HepG2 (cell line): ENCODE data around the gene PTAR1. TPM values are rescaled to one million over a fixed set of nuclear protein-coding genes. Genes with fewer than 3 reads are reported as not detected.
A peak's percentile ranks its signal among the peaks of the same experiment; 100 is the strongest.

Experiments used
- ATAC-seq: fragments of 200-7000 bp; cut with Tn5 transposase; 3 replicates; pipeline ENCODE4 v1.9.1; 2020; ENCODE audit warnings: mild to moderate bottlenecking, moderate library complexity
- BruUV-seq: library from RNA; stranded (reverse); fragments of 400-500 nt; replicated peaks from 2 replicates; lab custom pipeline; 2021; lab: Mats Ljungman, UMichigan
- CTCF ChIA-PET: fragments of 300-600 bp; formaldehyde crosslinking; extraction: SDS; loops from one replicate; lab custom pipeline; 2021; ENCODE audit warnings: low total read pairs, inconsistent platforms, low intra/inter-chr PET ratio; lab: Yijun Ruan, JAX
- POLR2A ChIA-PET: fragments of 350-600 bp; sonication (Branson Sonifier 250); formaldehyde crosslinking; loops from one replicate; lab custom pipeline; 2020; ENCODE audit warnings: antibody characterized with exemption, inconsistent platforms; lab: Yijun Ruan, JAX
- DNase-seq: peaks from one replicate; pipeline ENCODE4 v3.0.0-alpha.2; 2015; ENCODE audit warnings: low spot score
- FAIRE-seq: peaks from 3 replicates; lab custom pipeline; 2011; peaks lifted over from hg19 to GRCh38; lab: Jason Lieb, UNC
- H2AFZ ChIP-seq: one replicate; pipeline ENCODE4 v1.6.1; 2011; ENCODE audit warnings: low read length, inconsistent platforms
- H3K27ac ChIP-seq: fragments of 300-600 bp; 3 replicates; pipeline ENCODE4 v1.8.0; 2011; ENCODE audit warnings: mixed run types, mild to moderate bottlenecking, mixed read lengths, low read length, inconsistent platforms; ENCODE audit not compliant: insufficient read depth; ENCODE audit errors: extremely low read length
- H3K27me3 ChIP-seq, 2 experiments: fragments of 200-600 bp in 1 of 2; 2 replicates in 1 of 2; 3 replicates in 1 of 2; pipeline versions ENCODE4 v1.6.0 to v1.8.0; 2011; ENCODE audit warnings: low read length in 2 of 2, mild to moderate bottlenecking in 2 of 2, moderate library complexity in 2 of 2, inconsistent platforms in 1 of 2; ENCODE audit not compliant: insufficient read depth in 2 of 2, control insufficient read depth in 1 of 2
- H3K36me3 ChIP-seq, 2 experiments: fragments of 200-600 bp in 1 of 2; replicated peaks in 1 of 2; 2 replicates in 1 of 2; 3 replicates in 1 of 2; pipeline versions ENCODE4 v1.5.1 to v1.8.0; 2011; ENCODE audit warnings: low read length in 2 of 2, inconsistent platforms in 1 of 2; ENCODE audit not compliant: insufficient read depth in 2 of 2, control insufficient read depth in 1 of 2
- H3K4me1 ChIP-seq: 2 replicates; pipeline ENCODE4 v1.5.1; 2012; ENCODE audit warnings: low read length, inconsistent platforms; ENCODE audit not compliant: insufficient read depth
- H3K4me2 ChIP-seq: 2 replicates; pipeline ENCODE4 v1.6.0; 2011; ENCODE audit warnings: low read depth, low read length, inconsistent platforms
- H3K4me3 ChIP-seq, 3 experiments: fragments of 200-600 bp in 1 of 3; sonication (generic), shearing (Covaris generic) in 1 of 3; replicated peaks in 1 of 3; 2 replicates each; pipeline ENCODE4 v1.5.1; 2011 to 2016; ENCODE audit warnings: low read length in 3 of 3, inconsistent platforms in 2 of 3, low read depth in 2 of 3, mild to moderate bottlenecking in 2 of 3, control low read depth in 1 of 3, mixed read lengths in 1 of 3; ENCODE audit not compliant: insufficient read depth in 1 of 3
- H3K79me2 ChIP-seq: one replicate; pipeline ENCODE4 v1.6.1; 2011; ENCODE audit warnings: low read length, inconsistent platforms; ENCODE audit not compliant: insufficient read depth
- H3K9ac ChIP-seq: 2 replicates; pipeline ENCODE4 v1.6.0; 2011; ENCODE audit warnings: mild to moderate bottlenecking, low read depth, low read length, inconsistent platforms; ENCODE audit not compliant: insufficient read depth
- H3K9me3 ChIP-seq: 2 replicates; pipeline ENCODE4 v1.5.1; 2012; ENCODE audit warnings: mild to moderate bottlenecking, low read length
- H4K20me1 ChIP-seq: 2 replicates; pipeline ENCODE4 v1.6.0; 2011; ENCODE audit warnings: inconsistent platforms, mild to moderate bottlenecking, low read length, moderate library complexity; ENCODE audit not compliant: insufficient read depth
- STAT5B ChIP-seq: sonication (generic); formaldehyde crosslinking; IDR thresholded peaks from 2 replicates; pipeline ENCODE4 v1.4.0; 2020; ENCODE audit warnings: missing genetic modification reagents
- TCF12 ChIP-seq, 2 experiments: fragments of 450-650 bp in 1 of 2; sonication (generic) in 1 of 2; formaldehyde crosslinking in 1 of 2; IDR thresholded peaks; 2 replicates each; pipeline versions ENCODE4 v1.6.1 to v1.8.0; 2017 to 2022; ENCODE audit warnings: antibody characterized with exemption in 1 of 2, mild to moderate bottlenecking in 1 of 2, missing genetic modification reagents in 1 of 2, moderate library complexity in 1 of 2
- THAP9 ChIP-seq: sonication (generic); formaldehyde crosslinking; IDR thresholded peaks from 2 replicates; pipeline ENCODE4; 2020; ENCODE audit warnings: missing genetic modification reagents, mild to moderate bottlenecking, borderline replicate concordance
- ZFP36 ChIP-seq: fragments of 150-350 bp; IDR thresholded peaks from 2 replicates; pipeline ENCODE4 v1.6.1; 2018; ENCODE audit warnings: borderline replicate concordance, low read length, low read depth; ENCODE audit not compliant: partially characterized antibody
- ZNF205 ChIP-seq: IDR thresholded peaks from 2 replicates; pipeline ENCODE4 v1.6.1; 2018; ENCODE audit warnings: missing biosample characterization, missing genetic modification reagents
- WGBS: methylation state at CpG from one replicate; pipeline ENCODE4 v1.1.6; 2017; ENCODE audit warnings: low lambda C conversion rate; 5-methylcytosine and 5-hydroxymethylcytosine counted together
- in situ Hi-C: cut with HindIII; loops from 2 replicates; pipeline ENCODE4 v1.10.0; 2017; ENCODE audit warnings: low pct_unique_long_range_greater_than_20kb; ENCODE audit not compliant: extremely low pct_ligation_motif_present
- intact Hi-C: fragments of 100-400 bp; cut with micrococcal nuclease; formaldehyde crosslinking; loops from one replicate; pipeline ENCODE4 v1.10.0; 2022; ENCODE audit not compliant: unreplicated experiment
- polyA plus RNA-seq, 8 experiments: library from polyadenylated mRNA; depleted of rRNA in 3 of 8; stranded (reverse) in 7 of 8; unstranded in 1 of 8; fragments of >200 nt; fragmentation: Illumina TruSeq in 4 of 8; extraction: Trizol in 4 of 8; gene quantifications; 2 replicates each; pipeline versions ENCODE4 v1.2.1 to v1.2.3, GENCODE V29; 2011 to 2016; ENCODE audit warnings: low read depth in 4 of 8, missing spikeins in 1 of 8, mixed read lengths in 1 of 8; ENCODE audit not compliant: insufficient read depth in 1 of 8
- total RNA-seq, 5 experiments: library from RNA; depleted of rRNA; stranded (reverse); fragments of >200 nt; fragmentation: Illumina TruSeq; extraction: Trizol; gene quantifications; 2 replicates each; pipeline ENCODE4 v1.2.3, GENCODE V29; 2016; ENCODE audit warnings: low read depth in 1 of 5

The PTAR1 gene
- total and polyA plus RNA-seq, 2 of the 13 experiments (the other 11 are each of a cell fraction or from before 2014, with no cell fraction given), result 26.5 to 42.1 TPM

DNA sequence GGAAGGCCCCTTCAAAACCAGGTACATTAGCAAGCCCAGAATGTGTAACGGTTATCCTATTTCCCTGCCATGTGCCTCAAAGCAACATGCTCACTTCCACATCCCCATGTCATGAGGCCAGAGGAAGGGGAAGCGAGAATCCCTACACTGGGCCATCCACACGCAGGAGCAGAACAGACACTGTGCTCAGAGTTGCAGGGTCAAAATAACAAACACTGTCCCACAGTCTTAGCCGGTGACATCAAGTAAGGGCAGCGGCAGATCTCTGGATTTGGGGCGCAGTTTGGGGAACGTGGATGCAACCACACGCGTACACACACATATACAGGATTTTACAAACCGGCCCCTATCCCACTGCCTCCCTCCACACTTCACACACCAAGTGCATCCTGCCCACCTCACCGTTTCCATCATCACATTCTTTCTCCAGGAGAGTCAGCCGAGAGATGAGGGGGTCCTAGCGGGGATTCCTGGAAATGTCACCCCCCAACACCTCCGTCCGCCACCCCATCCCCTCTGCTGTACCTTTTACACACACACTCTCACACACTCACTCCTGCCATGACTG is 88.4 kb downstream of the PTAR1 start:
- ATAC-seq (no peak), DNase-seq (no peak), FAIRE-seq (no peak)
- Histone ChIP-seq H3K4me1 (no peaks in the 10 kb centered on the region), H4K20me1 (no peaks in the 10 kb centered on the region), H3K36me3 (no peaks in the 10 kb centered on the region), H3K27ac (no peak overlapping the region), H3K27me3 (peaks cover 4 to 50% of the 10 kb centered on the region in 2 experiments), H3K79me2 (no peaks in the 10 kb centered on the region), H3K4me3 (peak overlapping the region in 2 of 3 experiments; percentile 57 to 68; a peak in 2 of 6 replicates), H3K4me2 (peak overlapping the region; percentile 66; the same call in 1 of the 2 replicates), H3K9ac (no peak overlapping the region), H2AFZ (no peak overlapping the region), H3K9me3 (no peaks in the 10 kb centered on the region)
- ChIA-PET CTCF (interaction anchor here (4.0 kb wide), 1 partner anchor 206 kb away, joined by 30 read pairs; no protein-coding TSS in a partner anchor), POLR2A (interaction anchor here (1.0 kb wide), 1 partner anchor 76 kb away, joined by 3 read pairs; no protein-coding TSS in a partner anchor)
- 69% methylated on average over 15 of the region's 15 CpGs for WGBS
- intact Hi-C loops (loop anchor here (5.0 to 10.0 kb wide), 2 partner anchors 76 to 153 kb away; partner anchors contain the start of gene CFAP95), in situ Hi-C loops (loop anchor here (10.0 kb wide), 1 partner anchor 203 kb away; no protein-coding TSS in a partner anchor)
- BruUV-seq, result no TSS peak
- TF ChIP-seq THAP9 (CRISPR knock-in tag), result no peak
- no peak for TF ChIP-seq TCF12 (IDR thresholded peaks at IDR 0.05)
- no peak for TF ChIP-seq TCF12 (CRISPR knock-in tag; IDR thresholded peaks at IDR 0.05)
- TF ChIP-seq ZNF205 (CRISPR knock-in tag), result no peak
- TF ChIP-seq STAT5B (CRISPR knock-in tag), result no peak
- TF ChIP-seq ZFP36, result no peak
